ENCODE measurements around the gene ANKMY1. TPM values are rescaled to one million over a fixed set of nuclear protein-coding genes. Genes with fewer than 3 reads are reported as not detected.

The ANKMY1 gene
- total and polyA plus RNA-seq, 2 of the 13 experiments (the other 11 are each of a cell fraction or from before 2014, with no cell fraction given) = 11.7 to 18.8 TPM

GRCh38 chr2:240597419-240598181, 39.8 kb upstream of the ANKMY1 start (continued):
- TF ChIP-seq ZNF263 (CRISPR knock-in tag; IDR thresholded peaks at IDR 0.05) (0 out of 2 replicates have a peak, but pooled peaks have one; percentile 14), ZNF281 (CRISPR knock-in tag; IDR thresholded peaks at IDR 0.05; ENCODE audit: borderline replicate concordance) (peak; percentile 21; the same call in 1 of the 2 replicates), ETV5 (CRISPR knock-in tag; IDR thresholded peaks at IDR 0.05; ENCODE audit: borderline replicate concordance) (peak; percentile 12; the same call in 1 of the 2 replicates), ZNF605 (CRISPR knock-in tag; IDR thresholded peaks at IDR 0.05) (0 out of 2 replicates have a peak, but pooled peaks have one; percentile 53), ZNF160 (CRISPR knock-in tag; IDR thresholded peaks at IDR 0.05) (no peak; the same call in 1 of the 2 replicates), GABPB1 (CRISPR knock-in tag; IDR thresholded peaks at IDR 0.05) (peak; percentile 44), ZFP36L1 (CRISPR knock-in tag; IDR thresholded peaks at IDR 0.05) (no peak), NONO (IDR thresholded peaks at IDR 0.05) (no peak), NONO (CRISPR knock-in tag; conservative IDR thresholded peaks at IDR 0.05) (peak; percentile 84), HDAC2 (CRISPR knock-in tag; IDR thresholded peaks at IDR 0.05) (peak; percentile 53; the same call in 1 of the 2 replicates), ZBTB37 (CRISPR knock-in tag; IDR thresholded peaks at IDR 0.05) (no peak), ZNF543 (CRISPR knock-in tag; IDR thresholded peaks at IDR 0.05) (peak; percentile 38; the same call in 1 of the 2 replicates), ZNF101 (CRISPR knock-in tag; IDR thresholded peaks at IDR 0.05; ENCODE audit: borderline replicate concordance, low read depth) (no peak), ZNF563 (CRISPR knock-in tag; IDR thresholded peaks at IDR 0.05) (0 out of 2 replicates have a peak, but pooled peaks have one; percentile 40), ATF1 (CRISPR knock-in tag; IDR thresholded peaks at IDR 0.05) (no peak), ELF3 (CRISPR knock-in tag; IDR thresholded peaks at IDR 0.05) (peak; percentile 70; the same call in 1 of the 2 replicates), MYC (CRISPR knock-in tag; IDR thresholded peaks at IDR 0.05; ENCODE audit: borderline replicate concordance) (peak; percentile 78; the same call in 1 of the 2 replicates)

Measured in HepG2 (cell line).